ENCODE results near the gene NANOS1.
A peak's percentile ranks its signal among the peaks of the same experiment; 100 is the strongest.

Gene NANOS1

DNA sequence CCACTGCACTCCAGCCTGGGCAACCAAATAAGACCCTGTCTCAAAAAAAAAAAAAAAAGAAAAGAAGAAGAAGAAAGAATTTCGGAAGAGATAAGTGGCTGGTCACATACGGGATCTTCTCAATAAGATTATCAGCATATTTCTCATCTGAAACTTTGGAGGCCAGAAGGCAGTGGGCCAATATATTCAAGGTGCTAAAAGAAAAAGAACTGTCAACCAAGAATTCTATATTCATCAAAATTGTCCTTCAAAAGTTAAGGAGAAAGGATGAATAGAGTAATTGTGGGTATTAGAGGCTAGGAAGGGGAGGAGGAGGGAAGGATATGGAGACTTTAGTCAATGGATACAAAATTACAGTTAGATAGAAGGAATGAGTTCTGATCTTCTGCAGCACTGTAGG is 43.9 kb upstream of the NANOS1 start:
- no peak for DNase-seq (ENCODE audit: low read depth)
- no peak overlapping the region for H3K4me3 ChIP-seq (ENCODE audit: low read depth, low read length)
- TF ChIP-seq, protein P1, sequence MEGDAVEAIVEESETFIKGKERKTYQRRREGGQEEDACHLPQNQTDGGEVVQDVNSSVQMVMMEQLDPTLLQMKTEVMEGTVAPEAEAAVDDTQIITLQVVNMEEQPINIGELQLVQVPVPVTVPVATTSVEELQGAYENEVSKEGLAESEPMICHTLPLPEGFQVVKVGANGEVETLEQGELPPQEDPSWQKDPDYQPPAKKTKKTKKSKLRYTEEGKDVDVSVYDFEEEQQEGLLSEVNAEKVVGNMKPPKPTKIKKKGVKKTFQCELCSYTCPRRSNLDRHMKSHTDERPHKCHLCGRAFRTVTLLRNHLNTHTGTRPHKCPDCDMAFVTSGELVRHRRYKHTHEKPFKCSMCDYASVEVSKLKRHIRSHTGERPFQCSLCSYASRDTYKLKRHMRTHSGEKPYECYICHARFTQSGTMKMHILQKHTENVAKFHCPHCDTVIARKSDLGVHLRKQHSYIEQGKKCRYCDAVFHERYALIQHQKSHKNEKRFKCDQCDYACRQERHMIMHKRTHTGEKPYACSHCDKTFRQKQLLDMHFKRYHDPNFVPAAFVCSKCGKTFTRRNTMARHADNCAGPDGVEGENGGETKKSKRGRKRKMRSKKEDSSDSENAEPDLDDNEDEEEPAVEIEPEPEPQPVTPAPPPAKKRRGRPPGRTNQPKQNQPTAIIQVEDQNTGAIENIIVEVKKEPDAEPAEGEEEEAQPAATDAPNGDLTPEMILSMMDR (IDR thresholded peaks at IDR 0.05; ENCODE audit: low read depth, low read length, missing control alignments): no peak

GRCh38 chr10:118986815-118987790 is 42.4 kb upstream of the NANOS1 start:
- H3K4me3 ChIP-seq (ENCODE audit: low read depth, low read length): no peak overlapping the region
- peak; percentile 21 for DNase-seq (ENCODE audit: low read depth)
- TF ChIP-seq, protein P1 (IDR thresholded peaks at IDR 0.05; ENCODE audit: low read depth, low read length, missing control alignments): no peak

DNA sequence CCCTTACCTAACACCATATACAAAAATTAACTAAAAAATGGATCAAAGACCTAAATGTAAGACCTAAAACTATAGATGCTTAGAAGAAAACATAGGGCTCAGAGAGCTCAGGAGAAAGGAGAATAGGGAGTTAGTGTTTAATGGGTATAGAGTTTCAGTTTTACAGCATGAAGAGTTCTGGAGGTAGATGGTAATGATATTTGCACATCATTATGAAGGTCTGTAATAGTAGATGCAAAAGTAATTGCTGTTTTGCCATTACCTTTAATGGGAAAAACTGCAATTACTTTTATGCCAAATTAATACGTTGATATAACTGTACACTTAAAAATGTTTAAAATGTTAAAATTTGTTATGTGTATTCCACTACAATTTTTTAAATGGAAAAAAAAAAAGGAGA is 39.2 kb upstream of the NANOS1 start:
- no peak overlapping the region for H3K4me3 ChIP-seq (ENCODE audit: low read depth, low read length)
- no peak for DNase-seq (ENCODE audit: low read depth)
- TF ChIP-seq, protein P1 (IDR thresholded peaks at IDR 0.05; ENCODE audit: low read depth, low read length, missing control alignments): no peak

DNA sequence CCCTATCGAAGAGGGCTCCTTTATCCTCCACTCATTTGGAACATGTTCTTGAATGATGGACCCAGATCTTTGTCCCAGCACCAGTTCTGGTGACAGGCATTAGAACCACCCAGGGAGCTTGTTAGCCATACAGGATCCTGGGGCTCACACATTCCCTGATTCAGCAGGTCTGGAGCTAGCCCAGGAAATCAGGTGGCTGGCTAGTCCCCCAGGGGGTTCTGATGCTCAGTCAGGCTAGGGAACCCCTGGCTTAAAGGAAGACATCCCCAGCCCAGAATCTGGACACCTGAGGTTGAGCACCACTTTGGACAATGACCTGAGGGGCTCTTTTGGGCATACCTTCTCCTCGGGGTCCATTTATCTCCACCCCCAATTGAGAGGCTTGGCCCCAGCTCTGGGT is 37.0 kb upstream of the NANOS1 start:
- DNase-seq (ENCODE audit: low read depth): no peak
- TF ChIP-seq, protein P1 (IDR thresholded peaks at IDR 0.05; ENCODE audit: low read depth, low read length, missing control alignments): no peak
- no peak overlapping the region for H3K4me3 ChIP-seq (ENCODE audit: low read depth, low read length)

- TF ChIP-seq, protein P1 (IDR thresholded peaks at IDR 0.05; ENCODE audit: low read depth, low read length, missing control alignments): no peak
- DNase-seq (ENCODE audit: low read depth): no peak
- H3K4me3 ChIP-seq (ENCODE audit: low read depth, low read length): no peak overlapping the region
Observed at GRCh38 chr10:118993214-118993613, 36.3 kb upstream of the NANOS1 start.

GRCh38 chr10:118994321-118994720 is 35.2 kb upstream of the NANOS1 start:
- TF ChIP-seq, protein P1 (IDR thresholded peaks at IDR 0.05; ENCODE audit: low read depth, low read length, missing control alignments): no peak
- H3K4me3 ChIP-seq (ENCODE audit: low read depth, low read length): no peak overlapping the region
- no peak for DNase-seq (ENCODE audit: low read depth)
